ENCODE data around the gene USF1.

DNA sequence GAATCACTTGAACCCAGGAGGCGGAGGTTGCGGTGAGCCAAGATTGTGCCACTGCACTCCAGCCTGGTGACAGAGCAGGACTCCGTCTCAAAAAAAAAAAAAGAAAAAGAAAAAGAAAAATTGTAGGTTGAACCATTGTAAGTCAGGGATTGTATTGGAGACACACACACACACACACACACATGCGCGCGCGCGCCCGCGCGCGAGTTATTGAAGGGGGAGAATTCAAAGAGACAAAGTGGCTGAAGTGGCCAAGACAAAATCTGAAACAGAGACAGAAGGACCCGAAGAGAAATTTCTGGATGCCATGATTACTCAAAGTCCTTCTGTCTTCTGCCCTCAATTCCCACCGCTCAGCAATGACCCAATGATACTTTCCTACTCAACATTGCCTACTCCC is 48.7 kb upstream of the USF1 start:
- TF ChIP-seq, protein P1, sequence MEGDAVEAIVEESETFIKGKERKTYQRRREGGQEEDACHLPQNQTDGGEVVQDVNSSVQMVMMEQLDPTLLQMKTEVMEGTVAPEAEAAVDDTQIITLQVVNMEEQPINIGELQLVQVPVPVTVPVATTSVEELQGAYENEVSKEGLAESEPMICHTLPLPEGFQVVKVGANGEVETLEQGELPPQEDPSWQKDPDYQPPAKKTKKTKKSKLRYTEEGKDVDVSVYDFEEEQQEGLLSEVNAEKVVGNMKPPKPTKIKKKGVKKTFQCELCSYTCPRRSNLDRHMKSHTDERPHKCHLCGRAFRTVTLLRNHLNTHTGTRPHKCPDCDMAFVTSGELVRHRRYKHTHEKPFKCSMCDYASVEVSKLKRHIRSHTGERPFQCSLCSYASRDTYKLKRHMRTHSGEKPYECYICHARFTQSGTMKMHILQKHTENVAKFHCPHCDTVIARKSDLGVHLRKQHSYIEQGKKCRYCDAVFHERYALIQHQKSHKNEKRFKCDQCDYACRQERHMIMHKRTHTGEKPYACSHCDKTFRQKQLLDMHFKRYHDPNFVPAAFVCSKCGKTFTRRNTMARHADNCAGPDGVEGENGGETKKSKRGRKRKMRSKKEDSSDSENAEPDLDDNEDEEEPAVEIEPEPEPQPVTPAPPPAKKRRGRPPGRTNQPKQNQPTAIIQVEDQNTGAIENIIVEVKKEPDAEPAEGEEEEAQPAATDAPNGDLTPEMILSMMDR (conservative IDR thresholded peaks at IDR 0.05; ENCODE audit: low read length): no peak
- no peak for TF ChIP-seq EZH2phosphoT487 (IDR thresholded peaks at IDR 0.05; ENCODE audit: borderline replicate concordance, low read depth, low read length)
